T-helper 1 cell treated with Interleukin-12 subunit alpha and Interleukin-12 subunit beta and Interleukin-4 antibody, amounts not matched to agents 30 μg/mL and 1 μg/mL, for 36 hours (primary cell): ENCODE measurements around the gene SYT6.
"Not testable (repeated sequence)": the region's sequence is repeated elsewhere in the genome, so short reads cannot be mapped to it uniquely, and the experiment has no call there.

Experiments used
- H3K27ac Mint-ChIP-seq: one replicate; pipeline ENCODE4 v1.8.0; 2021; ENCODE audit warnings: mild to moderate bottlenecking, mixed read lengths
- H3K27me3 Mint-ChIP-seq: one replicate; pipeline ENCODE4 v1.8.0; 2021; ENCODE audit warnings: low read depth, mixed read lengths
- H3K36me3 Mint-ChIP-seq: one replicate; pipeline ENCODE4 v1.8.0; 2021; ENCODE audit warnings: low read depth, mixed read lengths
- H3K4me1 Mint-ChIP-seq: one replicate; pipeline ENCODE4 v1.8.0; 2021; ENCODE audit warnings: low read depth, mixed read lengths
- H3K4me3 Mint-ChIP-seq: one replicate; pipeline ENCODE4 v1.8.0; 2021; ENCODE audit warnings: mild to moderate bottlenecking, moderate library complexity, mixed read lengths
- H3K9me3 Mint-ChIP-seq: one replicate; pipeline ENCODE4 v1.8.0; 2021; ENCODE audit warnings: mixed read lengths

SYT6 gene

GRCh38 chr1:114063544-114063943 lies 90.1 kb downstream of the SYT6 start:
- Mint-ChIP-seq H3K4me3 (no peak overlapping the region), H3K27ac (no peak overlapping the region), H3K27me3 (no peaks in the 10 kb centered on the region), H3K9me3 (peaks cover 14% of the 10 kb centered on the region), H3K4me1 (no peaks in the 10 kb centered on the region), H3K36me3 (no peaks in the 10 kb centered on the region)

GRCh38 chr1:114062477-114063099 lies 91.1 kb downstream of the SYT6 start:
- H3K4me3 Mint-ChIP-seq, result no peak overlapping the region
- no peaks in the 10 kb centered on the region for H3K36me3 Mint-ChIP-seq
- peaks cover 14% of the 10 kb centered on the region for H3K9me3 Mint-ChIP-seq
- H3K4me1 Mint-ChIP-seq, result no peaks in the 10 kb centered on the region
- H3K27me3 Mint-ChIP-seq, result no peaks in the 10 kb centered on the region
- H3K27ac Mint-ChIP-seq, result no peak overlapping the region

- Mint-ChIP-seq H3K4me1 (no peaks in the 10 kb centered on the region), H3K27me3 (no peaks in the 10 kb centered on the region), H3K36me3 (no peaks in the 10 kb centered on the region), H3K9me3 (peaks cover 14% of the 10 kb centered on the region), H3K4me3 (no peak overlapping the region), H3K27ac (no peak overlapping the region)
These were observed 92.4 kb downstream of the SYT6 start for GRCh38 chr1:114061121-114061830.

GRCh38 chr1:114058236-114058635 lies 95.4 kb downstream of the SYT6 start:
- not testable (repeated sequence) for H3K27me3 Mint-ChIP-seq, H3K4me3 Mint-ChIP-seq, H3K4me1 Mint-ChIP-seq, H3K36me3 Mint-ChIP-seq, H3K27ac Mint-ChIP-seq
- peaks cover 14% of the 10 kb centered on the region for H3K9me3 Mint-ChIP-seq

- no peaks in the 10 kb centered on the region for H3K9me3 Mint-ChIP-seq
- H3K4me1 Mint-ChIP-seq, result no peaks in the 10 kb centered on the region
- no peak overlapping the region for H3K27ac Mint-ChIP-seq
- no peaks in the 10 kb centered on the region for H3K27me3 Mint-ChIP-seq
- H3K4me3 Mint-ChIP-seq, result no peak overlapping the region
- H3K36me3 Mint-ChIP-seq, result no peaks in the 10 kb centered on the region
These were observed 99.5 kb downstream of the SYT6 start for GRCh38 chr1:114054148-114054547.

- H3K36me3 Mint-ChIP-seq, result no peaks in the 10 kb centered on the region
- H3K9me3 Mint-ChIP-seq, result no peaks in the 10 kb centered on the region
- H3K27me3 Mint-ChIP-seq, result no peaks in the 10 kb centered on the region
- H3K4me3 Mint-ChIP-seq, result no peak overlapping the region
- H3K27ac Mint-ChIP-seq, result no peak overlapping the region
- H3K4me1 Mint-ChIP-seq, result no peaks in the 10 kb centered on the region
These were observed 105.4 kb downstream of the SYT6 start for GRCh38 chr1:114048232-114048631.

- Mint-ChIP-seq H3K27ac (no peak overlapping the region), H3K4me1 (no peaks in the 10 kb centered on the region), H3K27me3 (peaks cover 3% of the 10 kb centered on the region), H3K9me3 (no peaks in the 10 kb centered on the region), H3K4me3 (no peak overlapping the region), H3K36me3 (no peaks in the 10 kb centered on the region)
These were observed 110.1 kb downstream of the SYT6 start for GRCh38 chr1:114043548-114043947.

- Mint-ChIP-seq H3K27me3 (peaks cover 3% of the 10 kb centered on the region), H3K27ac (no peak overlapping the region), H3K36me3 (no peaks in the 10 kb centered on the region), H3K4me3 (no peak overlapping the region), H3K9me3 (no peaks in the 10 kb centered on the region), H3K4me1 (no peaks in the 10 kb centered on the region)
These were observed 110.6 kb downstream of the SYT6 start for GRCh38 chr1:114043054-114043453.

- H3K27ac Mint-ChIP-seq, result no peak overlapping the region
- H3K27me3 Mint-ChIP-seq, result peaks cover 3% of the 10 kb centered on the region
- no peak overlapping the region for H3K4me3 Mint-ChIP-seq
- no peaks in the 10 kb centered on the region for H3K4me1 Mint-ChIP-seq
- H3K9me3 Mint-ChIP-seq, result no peaks in the 10 kb centered on the region
- H3K36me3 Mint-ChIP-seq, result no peaks in the 10 kb centered on the region
These were observed 113.2 kb downstream of the SYT6 start for GRCh38 chr1:114040273-114041015.
